HepG2 (cell line): ENCODE results near the gene NUDT2. TPM values are rescaled to one million over a fixed set of nuclear protein-coding genes. Genes with fewer than 3 reads are reported as not detected.

ENCODE experiments used
- DRAP1 ChIP-seq: IDR thresholded peaks from 2 replicates; pipeline ENCODE4 v1.6.1; 2016; ENCODE audit warnings: missing genetic modification reagents, missing compliant biosample characterization
- HIC2 ChIP-seq: sonication (generic); formaldehyde crosslinking; IDR thresholded peaks from 2 replicates; pipeline ENCODE4 v1.9.0; 2022; ENCODE audit warnings: low read depth, missing genetic modification reagents
- JDP2 ChIP-seq: sonication (generic); formaldehyde crosslinking; IDR thresholded peaks from 2 replicates; pipeline ENCODE4 v1.8.1; 2022; ENCODE audit warnings: missing genetic modification reagents, borderline replicate concordance
- KMT2A ChIP-seq: sonication (generic); formaldehyde crosslinking; IDR thresholded peaks from 2 replicates; pipeline ENCODE4 v1.4.0; 2020; ENCODE audit warnings: missing genetic modification reagents
- NCOA2 ChIP-seq: sonication (generic); formaldehyde crosslinking; IDR thresholded peaks from 2 replicates; pipeline ENCODE4 v1.8.0; 2022; ENCODE audit warnings: inconsistent platforms
- PLRG1 ChIP-seq: fragments of 450-650 bp; conservative IDR thresholded peaks from 2 replicates; pipeline ENCODE4 v1.6.1; 2016
- SIX1 ChIP-seq: sonication (generic); formaldehyde crosslinking; IDR thresholded peaks from 2 replicates; pipeline ENCODE4 v1.4.0; 2020; ENCODE audit warnings: missing genetic modification reagents, borderline replicate concordance
- SMYD3 ChIP-seq: sonication (generic); formaldehyde crosslinking; IDR thresholded peaks from 2 replicates; pipeline ENCODE4 v1.8.1; 2023; ENCODE audit warnings: mild to moderate bottlenecking, missing genetic modification reagents
- TBX3 ChIP-seq: fragments of 450-650 bp; IDR thresholded peaks from 2 replicates; pipeline ENCODE4 v1.6.1; 2017; ENCODE audit warnings: antibody characterized with exemption, mild to moderate bottlenecking, inconsistent platforms, borderline replicate concordance
- ZBTB33 ChIP-seq: sonication (generic); formaldehyde crosslinking; IDR thresholded peaks from 2 replicates; pipeline ENCODE4 v1.4.0; 2020; ENCODE audit warnings: missing genetic modification reagents
- ZBTB46 ChIP-seq: sonication (generic); formaldehyde crosslinking; IDR thresholded peaks from 2 replicates; pipeline ENCODE4 v1.4.0; 2020; ENCODE audit warnings: mild to moderate bottlenecking, missing genetic modification reagents, borderline replicate concordance
- ZNF260 ChIP-seq: sonication (generic); formaldehyde crosslinking; IDR thresholded peaks from 2 replicates; pipeline ENCODE4 v1.4.0; 2020; ENCODE audit warnings: missing genetic modification reagents, low read depth, mild to moderate bottlenecking, borderline replicate concordance
- ZNF282 ChIP-seq: fragments of 450-650 bp; IDR thresholded peaks from 2 replicates; pipeline ENCODE4 v1.6.1; 2018; ENCODE audit not compliant: partially characterized antibody
- ZNF446 ChIP-seq: sonication (generic); formaldehyde crosslinking; IDR thresholded peaks from 2 replicates; pipeline ENCODE4 v1.5.0; 2020; ENCODE audit warnings: mild to moderate bottlenecking, missing genetic modification reagents
- ZNF503 ChIP-seq: sonication (generic); formaldehyde crosslinking; IDR thresholded peaks from 2 replicates; pipeline ENCODE4 v1.4.0; 2020; ENCODE audit warnings: missing genetic modification reagents
- ZNF607 ChIP-seq: sonication (generic); formaldehyde crosslinking; IDR thresholded peaks from 2 replicates; pipeline ENCODE4 v1.5.1; 2020; ENCODE audit warnings: missing genetic modification reagents, mild to moderate bottlenecking, borderline replicate concordance
- ZNF614 ChIP-seq: IDR thresholded peaks from 2 replicates; pipeline ENCODE4 v1.6.1; 2018; ENCODE audit warnings: missing biosample characterization, missing genetic modification reagents, inconsistent platforms, borderline replicate concordance
- ZXDC ChIP-seq: sonication (generic); formaldehyde crosslinking; IDR thresholded peaks from 2 replicates; pipeline ENCODE4 v1.5.0; 2020; ENCODE audit warnings: mild to moderate bottlenecking, missing genetic modification reagents
- polyA plus RNA-seq, 8 experiments: library from polyadenylated mRNA; depleted of rRNA in 3 of 8; stranded (reverse) in 7 of 8; unstranded in 1 of 8; fragments of >200 nt; fragmentation: Illumina TruSeq in 4 of 8; extraction: Trizol in 4 of 8; gene quantifications; 2 replicates each; pipeline versions ENCODE4 v1.2.1 to v1.2.3, GENCODE V29; 2011 to 2016; ENCODE audit warnings: low read depth in 4 of 8, missing spikeins in 1 of 8, mixed read lengths in 1 of 8; ENCODE audit not compliant: insufficient read depth in 1 of 8
- total RNA-seq, 5 experiments: library from RNA; depleted of rRNA; stranded (reverse); fragments of >200 nt; fragmentation: Illumina TruSeq; extraction: Trizol; gene quantifications; 2 replicates each; pipeline ENCODE4 v1.2.3, GENCODE V29; 2016; ENCODE audit warnings: low read depth in 1 of 5

NUDT2 gene
- total and polyA plus RNA-seq, 2 of the 13 experiments (the other 11 are each of a cell fraction or from before 2014, with no cell fraction given): 19.9 to 24.6 TPM

- TF ChIP-seq ZBTB33 (CRISPR knock-in tag) (no peak), JDP2 (CRISPR knock-in tag) (no peak; the same call in 1 of the 2 replicates), ZNF614 (CRISPR knock-in tag) (peak; percentile 52; the same call in 1 of the 2 replicates), NCOA2 (CRISPR knock-in tag) (no peak), ZNF282 (no peak), ZNF503 (CRISPR knock-in tag) (no peak), PLRG1 (no peak), TBX3 (no peak), HIC2 (CRISPR knock-in tag) (no peak), DRAP1 (CRISPR knock-in tag) (peak; percentile 37; the same call in 1 of the 2 replicates), ZNF446 (peak; percentile 74; the same call in 1 of the 2 replicates), ZBTB46 (CRISPR knock-in tag) (no peak), KMT2A (CRISPR knock-in tag) (no peak; the same call in none of the 2 replicates), ZNF260 (no peak), SMYD3 (CRISPR knock-in tag) (no peak), ZXDC (CRISPR knock-in tag) (0 out of 2 replicates have a peak, but pooled peaks have one; percentile 51), SIX1 (CRISPR knock-in tag) (no peak), ZNF607 (CRISPR knock-in tag) (peak; percentile 84)
Observed at GRCh38 chr9:34380511-34381315, 51.3 kb downstream of the NUDT2 start (continued).
